H4 (cell line): Measurements from ENCODE around the gene FMC1. TPM values are rescaled to one million over a fixed set of nuclear protein-coding genes. Genes with fewer than 3 reads are reported as not detected.
"Not testable (repeated sequence)": the region's sequence is repeated elsewhere in the genome, so short reads cannot be mapped to it uniquely, and the experiment has no call there.

Experiments
- DNase-seq: peaks from one replicate; pipeline ENCODE4 v3.0.0-alpha.2; 2015; ENCODE audit warnings: low spot score
- total RNA-seq: library from RNA; depleted of rRNA; stranded (reverse); fragments of >200 nt; shearing (Covaris generic); gene quantifications from 2 replicates; pipeline ENCODE4 v1.2.3, GENCODE V29; 2014

Gene FMC1
- total RNA-seq, 1 experiment from 2014 or later: 21.0 TPM

GRCh38 chr7:139340037-139340807 is 915 bp upstream of the FMC1 start:
- peak; percentile 100 for DNase-seq

DNA sequence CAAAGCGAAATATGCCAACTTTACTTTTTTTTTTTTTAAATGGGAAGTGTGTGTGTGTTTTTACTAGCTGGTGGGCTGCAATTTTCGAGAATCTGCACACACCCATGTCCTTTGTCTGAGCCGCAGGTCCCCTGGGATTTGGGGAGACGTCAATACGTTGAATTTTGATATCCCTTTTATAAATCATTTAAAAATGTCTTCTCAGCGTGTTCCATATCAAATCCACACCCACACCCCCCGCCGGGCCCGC is 404 bp upstream of the FMC1 start:
- DNase-seq: no peak

GRCh38 chr7:139341776-139342226 is 664 bp downstream of the FMC1 start:
- DNase-seq: no peak

DNA sequence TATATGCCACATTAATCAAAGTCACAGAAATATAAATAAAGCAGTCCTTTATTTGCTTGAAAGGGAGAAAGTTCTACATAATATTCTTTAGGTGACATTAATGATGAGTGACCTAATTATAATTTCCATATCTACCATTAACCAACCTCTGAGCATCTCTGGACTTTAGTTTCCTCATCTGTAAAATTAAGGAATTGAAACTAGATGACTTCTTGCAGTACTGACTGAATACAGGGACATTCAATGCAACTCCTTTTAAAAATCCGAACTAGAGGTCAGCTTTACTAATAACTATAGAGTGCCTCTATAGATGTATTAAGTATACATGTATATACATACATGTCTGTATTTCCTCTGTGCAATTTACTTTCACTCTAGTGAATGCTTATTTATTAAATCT is 3.9 kb downstream of the FMC1 start:
- no peak for DNase-seq

DNA sequence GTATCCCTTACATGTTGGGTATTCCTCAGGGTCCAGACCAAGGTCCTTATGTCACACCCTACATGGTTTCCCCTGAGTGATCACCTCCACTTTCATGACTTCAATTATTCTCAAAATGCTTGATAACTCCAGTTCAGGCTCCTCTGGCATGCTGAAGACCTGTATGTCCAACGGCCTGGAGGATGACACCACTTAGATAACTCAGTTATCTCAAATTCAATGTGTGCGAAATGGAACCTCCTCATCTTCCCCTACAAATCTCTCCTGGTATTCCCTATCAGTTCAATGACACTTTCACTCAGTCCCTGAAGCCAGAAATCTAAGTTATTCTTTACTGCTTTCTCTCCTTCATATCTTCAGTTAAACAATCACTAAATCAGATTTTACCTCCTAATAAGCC is 9.9 kb downstream of the FMC1 start:
- DNase-seq: no peak

GRCh38 chr7:139354729-139355128 is 13.6 kb downstream of the FMC1 start:
- no peak for DNase-seq

- no peak for DNase-seq
These were observed 14.2 kb downstream of the FMC1 start for GRCh38 chr7:139355320-139355719.

GRCh38 chr7:139357729-139358506 is 16.8 kb downstream of the FMC1 start:
- not testable (repeated sequence) for DNase-seq

DNA sequence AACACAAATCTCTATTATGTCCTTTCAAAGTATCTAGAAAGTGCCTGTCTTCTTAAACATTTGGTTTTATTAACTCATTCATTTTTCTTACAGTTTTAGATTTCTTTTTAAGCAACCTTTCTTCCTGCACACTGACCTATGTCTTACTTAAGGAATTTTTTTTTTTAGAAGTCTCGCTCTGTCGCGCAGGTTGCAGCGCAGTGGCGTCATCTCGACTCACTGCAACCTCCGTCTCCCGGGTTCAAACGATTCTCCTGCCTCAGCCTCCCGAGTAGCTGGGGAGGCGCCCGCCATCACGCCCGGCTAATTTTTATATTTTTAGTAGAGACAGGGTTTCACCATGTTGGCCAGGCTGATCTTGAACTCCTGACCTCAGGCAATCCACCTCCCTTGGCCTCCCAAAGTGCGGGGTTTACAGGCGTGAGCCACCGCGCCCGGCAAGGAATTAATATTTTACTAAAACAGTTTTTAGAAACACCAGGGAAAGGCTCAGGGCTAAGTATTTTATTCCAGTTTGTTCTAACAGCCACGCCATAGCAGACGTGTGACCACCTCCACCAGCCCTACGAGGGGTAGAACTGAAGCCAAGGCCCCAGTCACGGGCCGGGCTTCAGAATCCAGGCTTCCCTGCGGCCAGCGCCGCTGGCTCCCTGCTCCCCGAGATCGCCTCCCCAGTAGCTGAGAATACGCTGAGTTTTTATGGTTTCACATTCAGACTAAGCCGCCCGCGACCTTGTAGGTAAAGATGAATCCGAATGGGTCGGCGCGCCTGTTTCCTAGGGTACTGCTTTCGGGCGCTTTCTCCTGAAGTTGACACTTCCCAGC is 17.6 kb downstream of the FMC1 start:
- DNase-seq: no peak

GRCh38 chr7:139359366-139360209 is 18.5 kb downstream of the FMC1 start, which contains the start of gene LUC7L2:
Gene LUC7L2, plus strand, starts transcription at chr7:139359894. Its CDS starts 368 bp downstream, at chr7:139360262.
- DNase-seq: peak; percentile 97

GRCh38 chr7:139360210-139360947 is 19.2 kb downstream of the FMC1 start:
- DNase-seq: peak; percentile 94

GRCh38 chr7:139360948-139361307 is 19.8 kb downstream of the FMC1 start:
- DNase-seq: no peak

DNA sequence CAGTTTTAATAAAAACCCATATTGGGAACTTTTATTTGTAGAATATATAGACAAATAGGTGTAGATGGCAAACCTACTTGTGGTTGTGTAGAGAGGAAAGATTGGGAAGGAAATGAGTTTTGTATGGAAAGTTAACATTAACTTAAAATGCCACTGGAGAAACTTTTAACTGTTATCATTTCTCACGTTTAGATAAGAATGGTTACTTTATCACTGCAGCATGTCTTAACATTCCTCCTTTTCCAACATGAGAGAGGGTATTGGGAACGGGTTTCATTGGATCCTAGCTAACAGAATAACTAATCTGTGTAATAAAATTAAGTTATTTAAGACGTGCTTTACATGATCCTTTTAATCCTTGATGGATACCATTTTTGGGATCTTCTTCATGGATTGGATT is 20.4 kb downstream of the FMC1 start:
- DNase-seq: no peak

- DNase-seq: no peak
These were observed 21.2 kb downstream of the FMC1 start for GRCh38 chr7:139362302-139362701.

GRCh38 chr7:139362981-139363380 is 21.8 kb downstream of the FMC1 start:
- no peak for DNase-seq

DNA sequence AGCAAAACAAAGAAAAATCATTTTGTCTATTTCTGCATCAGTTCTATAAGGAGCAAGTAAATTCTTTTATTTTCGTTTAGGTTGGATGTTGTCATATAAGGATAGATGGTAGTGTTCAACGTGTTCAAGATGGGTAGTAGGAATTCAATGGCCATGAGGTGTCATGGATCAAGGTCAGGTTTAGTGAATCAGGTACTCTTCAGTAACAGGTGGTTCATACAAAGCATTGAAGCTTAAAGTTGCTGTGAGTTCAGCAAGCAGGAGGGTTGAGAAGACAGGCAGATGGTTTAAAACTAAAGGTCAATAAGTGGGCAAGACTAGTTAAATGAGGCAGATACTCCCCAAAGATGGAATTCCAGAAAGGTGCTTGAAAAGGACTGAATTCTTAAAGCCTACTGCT is 24.2 kb downstream of the FMC1 start:
- no peak for DNase-seq

- DNase-seq: no peak
These were observed 25.3 kb downstream of the FMC1 start for GRCh38 chr7:139366400-139366799.

DNA sequence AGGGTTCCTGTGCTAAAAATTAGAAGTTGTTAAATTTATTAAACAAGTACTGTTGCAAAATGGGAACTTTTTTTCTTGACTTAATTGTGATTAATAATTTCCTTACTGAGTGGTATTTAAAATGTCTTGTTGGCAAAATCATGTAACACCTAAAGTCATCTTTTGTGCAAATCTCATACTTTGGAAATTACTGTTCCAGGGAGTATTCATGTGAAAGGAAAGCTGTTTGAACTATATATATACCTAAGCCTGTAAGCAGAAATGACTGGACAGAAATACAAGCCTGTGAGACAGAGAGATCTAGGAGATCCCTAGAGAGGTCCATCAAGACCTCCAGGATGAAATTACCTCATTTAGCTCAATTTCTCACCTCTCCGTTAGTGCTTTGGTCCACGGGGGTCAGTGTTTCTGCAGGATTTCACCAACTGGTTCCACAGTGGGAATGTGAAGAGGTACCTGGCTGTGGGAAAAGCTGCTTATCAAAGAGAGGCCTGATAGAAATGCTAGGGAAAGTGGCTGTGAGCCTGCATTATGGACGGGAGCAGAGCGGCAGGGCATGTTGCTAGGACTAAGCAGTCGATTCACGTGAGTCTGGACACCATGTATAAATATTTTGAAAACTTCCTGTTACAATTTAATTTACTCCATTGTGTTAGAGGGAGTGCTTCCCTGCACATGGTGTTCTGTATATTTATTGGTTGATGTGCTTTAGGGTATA is 26.5 kb downstream of the FMC1 start:
- no peak for DNase-seq

- no peak for DNase-seq
These were observed 29.3 kb downstream of the FMC1 start for GRCh38 chr7:139370301-139370942.

DNA sequence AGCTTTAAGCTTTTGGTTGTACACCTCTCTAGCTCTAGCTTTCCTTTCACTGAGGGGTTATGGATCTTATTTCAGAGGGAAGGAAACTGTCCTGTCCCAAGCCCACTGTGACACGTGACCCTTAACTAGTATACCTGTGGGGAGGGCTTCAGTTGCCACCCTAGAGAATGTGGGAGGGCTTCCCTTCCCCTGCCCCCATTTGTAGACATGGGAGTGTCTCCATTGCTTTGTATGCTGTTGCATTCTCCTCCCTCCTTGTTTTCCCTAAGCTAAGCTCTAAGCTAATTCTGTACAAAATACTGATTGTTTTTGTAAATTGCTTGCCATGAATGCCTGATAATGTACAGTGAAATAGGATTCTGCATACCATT is 29.8 kb downstream of the FMC1 start:
- DNase-seq: no peak
